WTC11 (cell line): ENCODE results near the gene NUDCD3. TPM values are rescaled to one million over a fixed set of nuclear protein-coding genes. Genes with fewer than 3 reads are reported as not detected.

ENCODE experiments used
- ATAC-seq: fragments of 200-7000 bp; cut with Tn5 transposase; 2 replicates; pipeline ENCODE4 v1.10.0; 2021; ENCODE audit warnings: mild to moderate bottlenecking, moderate library complexity
- CTCF ChIA-PET: fragments of 300-600 bp; sonication (Branson Sonifier 250); formaldehyde crosslinking; loops from one replicate; lab custom pipeline; 2021; ENCODE audit warnings: antibody characterized with exemption; lab: Charles Lee
- POLR2A ChIA-PET: fragments of 350-600 bp; sonication (Branson Sonifier 250); formaldehyde crosslinking; loops from one replicate; lab custom pipeline; 2021; ENCODE audit warnings: antibody characterized with exemption; lab: Charles Lee
- DNase-seq: peaks from one replicate; pipeline ENCODE4 v3.0.0; 2021; ENCODE audit warnings: low spot score
- H3K27ac Mint-ChIP-seq: 2 replicates; pipeline ENCODE4 v1.8.0; 2021; ENCODE audit warnings: mixed read lengths
- H3K27me3 Mint-ChIP-seq: 2 replicates; pipeline ENCODE4 v1.8.0; 2021; ENCODE audit warnings: low read depth, mild to moderate bottlenecking, moderate library complexity, mixed read lengths
- H3K36me3 Mint-ChIP-seq: 2 replicates; pipeline ENCODE4 v1.8.0; 2021; ENCODE audit warnings: mixed read lengths
- H3K4me1 Mint-ChIP-seq: 2 replicates; pipeline ENCODE4 v1.8.0; 2022; ENCODE audit warnings: mixed read lengths
- H3K4me3 Mint-ChIP-seq: 2 replicates; pipeline ENCODE4 v1.8.0; 2021; ENCODE audit warnings: mild to moderate bottlenecking, moderate library complexity, mixed read lengths
- H3K9me3 Mint-ChIP-seq: 2 replicates; pipeline ENCODE4 v1.8.0; 2021; ENCODE audit warnings: mixed read lengths
- ARID4B ChIP-seq: sonication (generic); formaldehyde crosslinking; IDR thresholded peaks from 2 replicates; pipeline ENCODE4 v1.8.0; 2023; ENCODE audit warnings: missing genetic modification reagents, mild to moderate bottlenecking, borderline replicate concordance
- ATF6 ChIP-seq: sonication (generic); formaldehyde crosslinking; IDR thresholded peaks from 2 replicates; pipeline ENCODE4 v1.8.1; 2023; ENCODE audit warnings: mild to moderate bottlenecking, missing genetic modification reagents
- CBFB ChIP-seq: sonication (generic); formaldehyde crosslinking; IDR thresholded peaks from 2 replicates; pipeline ENCODE4 v1.8.1; 2022; ENCODE audit warnings: mild to moderate bottlenecking, low read depth, missing genetic modification reagents
- E2F4 ChIP-seq: sonication (generic); formaldehyde crosslinking; IDR thresholded peaks from 2 replicates; pipeline ENCODE4 v1.8.1; 2022; ENCODE audit warnings: low read depth, mild to moderate bottlenecking, moderate library complexity, missing genetic modification reagents, borderline replicate concordance
- ESRRA ChIP-seq: sonication (generic); formaldehyde crosslinking; IDR thresholded peaks from 2 replicates; pipeline ENCODE4 v1.8.1; 2022; ENCODE audit warnings: mild to moderate bottlenecking, missing genetic modification reagents, borderline replicate concordance
- ETV6 ChIP-seq: sonication (generic); formaldehyde crosslinking; IDR thresholded peaks from 2 replicates; pipeline ENCODE4 v1.8.1; 2022; ENCODE audit warnings: mild to moderate bottlenecking, missing genetic modification reagents
- FOXP4 ChIP-seq: sonication (generic); formaldehyde crosslinking; IDR thresholded peaks from 2 replicates; pipeline ENCODE4 v1.8.0; 2022; ENCODE audit warnings: mild to moderate bottlenecking, missing genetic modification reagents
- GRHL2 ChIP-seq: fragments of 250-450 bp; sonication (Bioruptor Pico); IDR thresholded peaks from 2 replicates; pipeline ENCODE4 v1.8.0; 2022; ENCODE audit warnings: mild to moderate bottlenecking, moderate library complexity; ENCODE audit not compliant: insufficient replicate concordance, severe bottlenecking
- IRF1 ChIP-seq: sonication (generic); formaldehyde crosslinking; IDR thresholded peaks from 2 replicates; pipeline ENCODE4 v1.8.0; 2023; ENCODE audit warnings: missing genetic modification reagents
- IRF2 ChIP-seq: sonication (generic); formaldehyde crosslinking; IDR thresholded peaks from 2 replicates; pipeline ENCODE4 v1.8.0; 2022; ENCODE audit warnings: low read depth, missing genetic modification reagents, borderline replicate concordance
- MLX ChIP-seq: sonication (generic); formaldehyde crosslinking; IDR thresholded peaks from 2 replicates; pipeline ENCODE4 v1.8.1; 2023; ENCODE audit warnings: mild to moderate bottlenecking, missing genetic modification reagents, moderate library complexity
- USF1 ChIP-seq: sonication (generic); formaldehyde crosslinking; IDR thresholded peaks from 2 replicates; pipeline ENCODE4 v1.8.0; 2022; ENCODE audit warnings: mild to moderate bottlenecking, missing genetic modification reagents
- ZNF121 ChIP-seq: sonication (generic); formaldehyde crosslinking; IDR thresholded peaks from 2 replicates; pipeline ENCODE4 v1.8.0; 2023; ENCODE audit warnings: missing genetic modification reagents
- ZNF219 ChIP-seq: sonication (generic); formaldehyde crosslinking; IDR thresholded peaks from 2 replicates; pipeline ENCODE4 v1.8.0; 2023; ENCODE audit warnings: missing genetic modification reagents, mild to moderate bottlenecking, borderline replicate concordance
- ZNF317 ChIP-seq: sonication (generic); formaldehyde crosslinking; IDR thresholded peaks from 2 replicates; pipeline ENCODE4 v1.8.1; 2023; ENCODE audit warnings: low read depth, mild to moderate bottlenecking, moderate library complexity, missing genetic modification reagents, borderline replicate concordance
- ZNF396 ChIP-seq: fragments of 250-450 bp; sonication (Bioruptor Pico); IDR thresholded peaks from 2 replicates; pipeline ENCODE4 v1.8.0; 2021; ENCODE audit warnings: mild to moderate bottlenecking, moderate library complexity, borderline replicate concordance
- ZNF532 ChIP-seq: fragments of 250-450 bp; sonication (Bioruptor Pico); IDR thresholded peaks from 2 replicates; pipeline ENCODE4 v1.9.0; 2021; ENCODE audit warnings: mild to moderate bottlenecking, borderline replicate concordance
- ZSCAN18 ChIP-seq: fragments of 250-450 bp; sonication (Bioruptor Pico); IDR thresholded peaks from 2 replicates; pipeline ENCODE4 v2.1.2; 2022; ENCODE audit warnings: mild to moderate bottlenecking, moderate library complexity
- total RNA-seq: library from RNA; stranded (reverse); gene quantifications from 3 replicates; pipeline ENCODE4 v1.2.3, GENCODE V29; 2021

Gene NUDCD3
- total RNA-seq, 1 experiment from 2014 or later: 71.8 TPM

GRCh38 chr7:44401692-44402091 is 88.8 kb downstream of the NUDCD3 start:
- no peaks in the 10 kb centered on the region for H3K9me3 Mint-ChIP-seq
- no peak for DNase-seq
- CTCF ChIA-PET: interaction anchor here (0.7 kb wide), 2 partner anchors 116 to 133 kb away, joined by 3 read pairs; no protein-coding TSS in a partner anchor
- ATAC-seq: no peak
- no peak overlapping the region for H3K4me3 Mint-ChIP-seq
- H3K27me3 Mint-ChIP-seq: no peaks in the 10 kb centered on the region
- H3K36me3 Mint-ChIP-seq: peaks cover 6% of the 10 kb centered on the region; the same call in 1 of the 2 replicates
- H3K27ac Mint-ChIP-seq: no peak overlapping the region
- H3K4me1 Mint-ChIP-seq: 0 out of 2 replicates have a peak, but pooled peaks cover 3% of the 10 kb centered on the region
- POLR2A ChIA-PET: no interaction called here
- TF ChIP-seq ZNF317 (CRISPR knock-in tag) (no peak), ZNF121 (CRISPR knock-in tag) (no peak), IRF2 (no peak), CBFB (CRISPR knock-in tag) (no peak), MLX (CRISPR knock-in tag) (no peak), ARID4B (CRISPR knock-in tag) (no peak), IRF1 (no peak), ZSCAN18 (CRISPR knock-in tag) (no peak), E2F4 (CRISPR knock-in tag) (no peak), ESRRA (CRISPR knock-in tag) (no peak), ZNF396 (CRISPR knock-in tag) (no peak), ATF6 (CRISPR knock-in tag) (no peak), GRHL2 (CRISPR knock-in tag) (no peak), USF1 (CRISPR knock-in tag) (no peak), ZNF219 (no peak), ETV6 (CRISPR knock-in tag) (no peak), ZNF532 (no peak), FOXP4 (no peak)
